Measurements from ENCODE around the gene TAF6.

TAF6 gene

DNA sequence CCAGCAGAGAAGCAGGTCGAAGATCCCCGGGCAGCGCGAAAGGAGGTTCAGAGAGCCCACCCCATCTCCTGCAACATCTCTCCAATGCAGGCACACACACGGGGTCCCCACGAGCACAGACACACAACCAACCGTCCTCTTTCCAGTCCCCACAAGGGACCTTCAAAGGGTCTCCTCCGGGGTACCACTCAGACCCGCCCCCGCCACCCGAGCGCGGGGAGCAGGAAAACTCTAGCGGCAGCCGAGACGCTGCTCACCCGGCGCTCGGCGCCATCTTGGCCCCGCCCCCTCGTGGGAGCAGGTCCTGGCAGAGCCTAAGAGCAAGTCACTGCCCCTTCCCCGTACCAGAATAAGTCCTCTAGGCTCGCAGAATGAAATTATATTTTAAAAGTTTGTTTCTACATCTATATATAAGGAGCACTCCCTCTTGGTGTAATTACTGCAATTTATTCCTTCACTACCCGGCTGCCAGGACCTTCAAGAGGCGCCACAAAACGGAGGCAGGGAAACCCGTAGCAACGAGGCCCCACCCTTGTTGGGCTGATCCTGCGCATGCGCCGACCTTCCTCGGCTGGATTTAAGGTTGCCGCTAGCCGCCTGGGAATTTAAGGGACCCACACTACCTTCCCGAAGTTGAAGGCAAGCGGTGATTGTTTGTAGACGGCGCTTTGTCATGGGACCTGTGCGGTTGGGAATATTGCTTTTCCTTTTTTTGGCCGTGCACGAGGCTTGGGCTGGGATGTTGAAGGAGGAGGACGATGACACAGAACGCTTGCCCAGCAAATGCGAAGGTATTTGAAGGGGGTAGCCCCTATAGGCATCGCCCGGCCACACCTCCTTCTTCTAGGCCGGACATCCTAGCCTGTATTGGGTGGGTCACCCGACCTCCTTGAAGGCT lies at the start of gene TAF6, which contains the start of gene CNPY4:
TAF6 (minus strand) TSS at position 287 of the 898 bp plus-strand sequence. CDS start 5,149 bp downstream, outside the sequence.
CNPY4 (plus strand) TSS at position 563 of the 898 bp plus-strand sequence; CDS start at position 674, 111 bp downstream.
- DNase-seq (ENCODE audit: low read depth in 2 of 2): peak; percentile 88 to 92

- no peak for DNase-seq (ENCODE audit: low read depth in 2 of 2)
These were observed 48.8 kb upstream of the TAF6 start for GRCh38 chr7:100167912-100168323.

- DNase-seq (ENCODE audit: low read depth in 2 of 2): no peak
These were observed 48.1 kb upstream of the TAF6 start for GRCh38 chr7:100166970-100167911.

DNA sequence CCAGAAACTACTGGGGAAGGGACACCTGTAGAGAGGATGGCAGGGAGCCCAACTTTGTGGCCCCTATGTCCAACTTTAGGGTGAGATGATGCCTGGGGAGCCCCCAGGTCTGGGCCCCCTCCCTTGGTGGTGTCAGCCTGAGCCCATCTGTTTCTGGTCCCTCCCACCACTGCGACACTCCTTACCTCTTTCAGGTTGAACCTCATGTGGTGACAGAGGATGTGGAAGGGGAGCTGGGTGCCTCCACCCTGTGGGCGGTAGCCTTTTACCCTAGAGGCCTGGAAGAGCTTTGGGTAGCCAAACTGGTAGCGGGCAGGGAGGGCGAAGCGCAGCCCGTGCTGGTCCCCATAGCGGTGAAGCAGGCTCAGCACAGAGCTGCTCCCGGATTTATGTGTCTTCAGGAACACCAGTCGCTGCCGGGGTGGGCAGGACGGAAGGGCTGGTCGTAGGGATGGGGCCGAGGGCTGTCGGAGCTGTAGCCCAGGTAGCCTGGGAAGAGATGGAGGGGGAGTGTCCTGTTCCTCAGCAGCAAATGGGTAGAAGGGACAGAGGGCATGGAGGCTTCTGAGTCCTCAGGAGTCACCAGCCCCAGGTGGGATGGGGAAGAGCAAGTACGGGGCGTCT lies 47.3 kb upstream of the TAF6 start:
- DNase-seq (ENCODE audit: low read depth in 2 of 2): no peak

DNA sequence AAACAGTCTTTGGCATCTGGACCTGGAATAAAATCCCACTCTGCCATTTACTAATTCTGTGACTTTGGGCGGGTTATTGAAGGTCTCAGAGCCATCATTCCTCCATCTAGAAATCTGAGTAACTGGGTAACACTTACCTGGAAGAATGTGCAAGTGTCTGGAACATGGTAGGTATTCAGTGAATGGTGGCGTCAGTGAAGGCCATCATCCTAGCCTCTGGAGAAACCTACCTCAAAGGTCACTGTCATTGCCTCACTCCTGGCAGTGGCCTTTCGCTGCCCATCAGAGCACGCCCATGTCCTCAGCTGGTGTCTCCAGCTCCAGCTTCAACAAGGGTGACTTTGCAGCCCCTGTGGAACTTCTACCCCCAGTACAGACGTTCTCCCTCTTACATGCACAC lies 44.7 kb upstream of the TAF6 start:
- no peak for DNase-seq (ENCODE audit: low read depth in 2 of 2)

DNA sequence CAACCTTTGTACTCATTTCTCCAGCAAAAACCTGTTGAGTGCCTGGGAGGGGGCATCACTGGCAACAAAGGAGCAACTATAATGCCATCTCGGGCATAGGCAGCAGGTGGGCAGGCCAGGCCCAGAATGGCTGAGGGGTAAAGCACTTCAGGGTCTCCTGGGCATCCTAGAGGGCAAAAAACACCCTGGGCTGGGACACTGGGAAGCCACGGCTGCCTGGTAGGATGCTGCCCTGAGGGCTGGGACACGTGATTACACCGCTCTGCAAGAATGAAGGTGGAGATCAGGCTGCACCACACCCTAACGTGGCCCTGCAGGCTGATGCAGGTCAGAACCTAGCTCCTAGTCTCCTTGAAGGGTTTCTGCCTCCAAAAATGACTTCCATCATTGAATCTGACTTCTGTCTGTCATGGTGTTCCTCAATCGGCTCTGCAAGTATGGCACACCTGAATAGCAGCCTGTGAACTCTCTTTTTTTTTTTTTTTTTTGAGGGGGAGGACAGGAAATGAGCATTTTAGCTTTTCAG lies 43.9 kb upstream of the TAF6 start:
- no peak for DNase-seq (ENCODE audit: low read depth in 2 of 2)

DNA sequence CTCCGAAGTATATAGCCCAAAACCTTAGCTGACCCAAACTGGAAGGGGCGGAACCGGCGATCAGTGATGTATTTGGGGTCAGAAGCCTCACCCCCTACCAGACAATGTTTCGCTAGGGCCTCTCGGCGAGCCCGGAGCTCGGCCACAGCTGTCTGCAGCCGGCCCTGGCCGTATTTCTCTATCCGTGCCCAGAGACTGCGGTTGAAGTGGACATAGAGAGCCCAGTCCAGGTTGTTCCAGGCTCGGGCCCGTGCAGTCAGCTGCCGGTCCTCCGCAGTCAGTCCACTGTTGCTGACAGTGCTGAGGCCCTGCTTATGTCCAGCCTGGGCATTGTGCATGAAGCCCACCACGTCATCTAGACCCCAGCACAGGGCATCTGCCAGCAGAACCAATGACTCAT lies 40.9 kb upstream of the TAF6 start:
- no peak for DNase-seq (ENCODE audit: low read depth in 2 of 2)

- DNase-seq (ENCODE audit: low read depth in 2 of 2): no peak
These were observed 40.0 kb upstream of the TAF6 start for GRCh38 chr7:100159099-100159623.

DNA sequence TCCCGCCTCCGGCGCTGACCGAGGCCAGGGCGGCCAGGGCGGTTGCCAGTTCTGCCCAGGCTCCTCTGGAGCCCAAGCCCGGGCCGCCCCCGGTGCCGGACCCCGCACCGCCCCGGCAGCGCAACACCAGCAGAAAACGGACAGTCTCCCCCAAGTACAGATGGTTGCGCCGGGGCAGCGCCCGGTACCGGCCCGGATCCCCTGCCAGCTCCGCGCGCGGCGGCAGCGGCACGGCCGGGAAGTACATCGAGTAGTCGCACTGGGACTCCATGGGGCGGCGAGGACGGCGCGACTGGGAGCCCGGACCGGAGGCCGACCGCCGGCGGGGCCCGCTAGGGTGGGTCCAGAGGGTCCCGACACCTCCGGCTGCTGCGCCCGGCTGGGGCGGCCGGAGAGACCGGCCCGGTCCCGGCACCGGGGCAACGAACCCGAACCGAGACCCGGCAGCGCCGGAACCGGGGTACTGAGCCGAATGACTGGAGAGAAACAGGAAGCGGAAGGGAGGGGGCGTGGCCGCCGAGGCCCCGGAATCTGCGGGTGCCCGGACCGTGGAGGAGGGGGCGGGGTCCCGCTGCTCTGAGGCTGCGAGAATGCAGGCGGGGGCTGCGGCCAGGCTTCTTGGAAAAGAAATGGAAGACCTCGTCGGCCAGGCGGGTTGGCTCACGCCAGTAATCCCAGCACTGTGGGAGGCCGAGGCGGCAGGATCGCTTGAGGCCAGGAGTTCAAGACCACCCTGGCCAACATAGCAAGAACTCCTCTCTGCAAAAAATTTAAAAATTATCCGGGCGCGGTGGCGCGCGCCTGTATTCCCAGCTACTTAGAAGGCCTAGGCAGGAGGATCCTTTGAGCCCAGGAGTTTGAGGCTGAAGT lies 39.3 kb upstream of the TAF6 start, which contains the start of gene TRAPPC14:
TRAPPC14 (minus strand) TSS at position 495 of the 870 bp plus-strand sequence; CDS start at position 271, 224 bp downstream.
- peak; percentile 71 to 89 for DNase-seq (ENCODE audit: low read depth in 2 of 2)

- no peak for DNase-seq (ENCODE audit: low read depth in 2 of 2)
These were observed 38.4 kb upstream of the TAF6 start for GRCh38 chr7:100157334-100158228.

- no peak for DNase-seq (ENCODE audit: low read depth in 2 of 2)
These were observed 37.8 kb upstream of the TAF6 start for GRCh38 chr7:100157069-100157333.

DNA sequence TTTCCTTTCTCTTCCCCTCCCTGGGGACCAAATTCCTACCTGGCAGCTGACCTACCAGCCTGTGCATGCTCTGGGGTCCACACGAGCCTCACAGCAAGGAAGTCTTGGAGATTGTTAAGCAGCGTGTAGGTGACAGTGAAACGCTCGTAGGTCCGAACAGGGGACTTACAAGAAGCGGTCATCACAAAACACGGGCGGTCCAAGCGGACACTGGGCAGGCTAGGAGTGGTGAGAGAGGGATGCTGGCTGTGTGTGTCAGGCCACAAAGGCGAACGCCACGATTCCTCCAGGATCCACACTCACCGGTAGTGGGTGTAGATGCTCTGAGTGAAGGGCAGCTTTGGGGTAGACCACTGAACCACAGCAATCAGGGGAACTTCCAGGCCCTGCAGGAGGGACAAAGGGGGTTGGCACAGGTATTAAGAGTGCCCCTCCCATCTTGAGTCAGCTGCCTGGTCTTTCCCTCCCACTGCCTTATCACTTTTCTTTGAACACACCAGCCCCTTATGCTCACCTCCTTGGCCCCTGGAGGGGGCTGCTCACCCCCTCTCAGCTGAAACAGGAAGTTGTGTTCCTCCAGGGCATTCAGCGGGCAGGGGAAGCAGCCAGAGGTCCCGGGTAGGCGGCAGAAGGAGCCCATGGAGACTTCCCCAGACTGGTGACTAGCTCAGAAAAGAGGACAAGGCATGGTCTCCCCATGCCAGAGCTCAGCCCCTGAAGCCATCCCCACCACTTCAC lies 37.3 kb upstream of the TAF6 start:
- DNase-seq (ENCODE audit: low read depth in 2 of 2): no peak

GRCh38 chr7:100155553-100156317 lies 36.6 kb upstream of the TAF6 start:
- DNase-seq (ENCODE audit: low read depth in 2 of 2): no peak

- DNase-seq (ENCODE audit: low read depth in 2 of 2): no peak
These were observed 35.7 kb upstream of the TAF6 start for GRCh38 chr7:100154651-100155491.

DNA sequence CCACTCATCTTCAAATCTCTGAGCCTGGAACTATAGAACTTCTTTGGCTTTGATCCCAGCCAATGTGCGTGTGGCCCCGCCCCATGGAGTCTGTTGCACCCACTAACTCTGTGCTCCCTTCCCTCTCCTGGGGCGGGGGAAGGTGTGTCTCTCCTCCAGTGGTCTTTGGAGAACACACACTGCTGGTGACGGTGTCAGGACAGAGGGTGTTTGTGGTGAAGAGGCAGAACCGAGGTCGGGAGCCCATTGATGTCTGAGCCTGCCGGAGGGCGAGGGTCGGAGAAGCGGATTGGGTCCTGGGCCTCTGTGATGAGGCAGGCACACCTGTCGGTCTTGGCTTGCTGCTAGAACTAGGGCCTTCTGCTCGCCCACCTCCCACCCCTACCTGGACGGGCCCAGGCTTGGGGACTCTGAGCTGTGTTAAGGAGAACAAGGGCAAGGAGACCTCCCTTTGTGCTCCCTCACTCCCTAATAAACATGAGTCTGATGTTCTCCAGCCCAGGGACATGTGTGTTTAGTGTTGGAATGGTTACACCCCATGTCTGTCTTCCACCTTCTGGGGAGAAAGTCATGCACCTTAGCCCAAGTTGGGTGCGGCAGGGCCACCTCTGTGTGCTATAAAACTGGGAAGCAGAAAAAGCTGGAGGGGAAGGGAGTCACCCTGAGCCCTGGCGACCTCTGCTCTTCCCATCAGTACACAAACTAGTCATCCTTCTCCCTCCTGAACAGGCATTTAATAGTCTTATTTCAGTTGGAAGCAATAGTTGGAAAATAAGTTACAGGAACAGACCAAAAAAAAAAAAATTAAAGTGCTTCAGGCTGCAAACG lies 34.8 kb upstream of the TAF6 start:
- DNase-seq (ENCODE audit: low read depth in 2 of 2): no peak

All from stimulated activated CD4-positive, alpha-beta T cell treated with anti-CD3 and anti-CD28 coated beads, Interleukin-1b, Interleukin-23, amount 100 ng/mL, for 1 hour (primary cell).